GM20000 (cell line): ENCODE data around the gene CCDC121.

Experiments used
- DNase-seq: peaks from one replicate; pipeline ENCODE4 v3.0.0; 2012; ENCODE audit warnings: low spot score
- CTCF ChIP-seq: IDR thresholded peaks from 2 replicates; pipeline ENCODE4 v1.5.1; 2012; ENCODE audit warnings: mild to moderate bottlenecking, control low read depth; ENCODE audit errors: extremely low read depth, missing control alignments

Gene CCDC121

GRCh38 chr2:27647737-27648136 lies 18.9 kb upstream of the CCDC121 start:
- no peak for DNase-seq
- TF ChIP-seq CTCF: no peak

- no peak for DNase-seq
- no peak for TF ChIP-seq CTCF
Measured at GRCh38 chr2:27647289-27647688, 18.5 kb upstream of the CCDC121 start.

- TF ChIP-seq CTCF: no peak
- DNase-seq: no peak
Measured at GRCh38 chr2:27645197-27645596, 16.4 kb upstream of the CCDC121 start.

- DNase-seq: no peak
- TF ChIP-seq CTCF: no peak
Measured at GRCh38 chr2:27640722-27641245, 12.0 kb upstream of the CCDC121 start.

- DNase-seq: no peak
- no peak for TF ChIP-seq CTCF
Measured at GRCh38 chr2:27638709-27639108, 9.9 kb upstream of the CCDC121 start.

GRCh38 chr2:27638037-27638637 lies 9.3 kb upstream of the CCDC121 start:
- DNase-seq: no peak
- TF ChIP-seq CTCF: no peak

- no peak for DNase-seq
- no peak for TF ChIP-seq CTCF
Measured at GRCh38 chr2:27636766-27637165, 8.0 kb upstream of the CCDC121 start.
